ENCODE measurements around the gene SNAPIN.

GRCh38 chr1:153627715-153628626, 30.5 kb upstream of the SNAPIN start, which contains the start of gene S100A1:
- TF ChIP-seq POLR2A (IDR thresholded peaks at IDR 0.05; ENCODE audit: low read length) = no peak
- no peak for TF ChIP-seq GATA1 (IDR thresholded peaks at IDR 0.05; ENCODE audit: low read depth, low read length)

Measured in erythroblast (primary cell).